ENCODE data around the gene ANKRD63.

Gene ANKRD63

DNA sequence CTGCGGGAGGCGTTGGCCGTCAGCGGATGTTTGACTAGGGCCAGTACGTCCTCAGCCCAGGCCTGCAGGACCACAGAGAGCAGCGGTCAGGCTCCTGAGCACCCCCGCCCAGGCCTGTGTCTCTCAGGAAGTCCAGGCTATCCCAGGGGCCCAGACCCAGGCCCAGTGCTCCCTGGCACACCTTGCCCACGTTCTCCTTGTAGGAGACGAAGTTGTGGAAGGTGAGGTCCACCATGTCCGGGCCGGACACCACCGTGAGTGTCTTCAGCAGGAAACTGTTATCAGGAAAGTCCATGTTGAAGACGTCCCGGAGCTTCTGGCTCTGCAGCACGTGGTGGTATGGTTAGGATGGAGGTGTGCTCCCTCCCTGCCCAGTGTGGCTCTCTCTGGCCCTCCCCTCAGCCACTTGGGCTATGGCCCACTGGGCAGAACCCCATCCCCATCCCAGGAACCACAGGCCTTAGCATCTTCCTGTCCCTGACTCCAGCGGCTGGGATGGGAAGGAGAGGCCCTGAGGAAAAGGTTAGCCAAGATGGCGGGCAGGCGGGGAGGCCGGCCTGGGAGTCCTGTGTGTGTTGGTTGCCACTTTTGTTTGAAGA is 19.5 kb upstream of the ANKRD63 start:
- H3K36me3 ChIP-seq (ENCODE audit: control insufficient read depth in 1 of 2, insufficient read depth in 2 of 2, low read length in 2 of 2): no peaks in the 10 kb centered on the region
- H3K27ac ChIP-seq (ENCODE audit: low read length): no peak overlapping the region
- no peak overlapping the region for H3K4me3 ChIP-seq (ENCODE audit: low read depth in 1 of 2, low read length in 2 of 2)
- H3K9me3 ChIP-seq (ENCODE audit: control insufficient read depth in 1 of 2, low read length in 2 of 2): peaks cover 0 to 9% of the 10 kb centered on the region in 2 donors
- H3K27me3 ChIP-seq (ENCODE audit: low read depth, low read length): no peaks in the 10 kb centered on the region
- peaks cover 0 to 8% of the 10 kb centered on the region in 2 donors for H3K4me1 ChIP-seq (ENCODE audit: control insufficient read depth in 1 of 2, insufficient read depth in 2 of 2, low read length in 2 of 2)

DNA sequence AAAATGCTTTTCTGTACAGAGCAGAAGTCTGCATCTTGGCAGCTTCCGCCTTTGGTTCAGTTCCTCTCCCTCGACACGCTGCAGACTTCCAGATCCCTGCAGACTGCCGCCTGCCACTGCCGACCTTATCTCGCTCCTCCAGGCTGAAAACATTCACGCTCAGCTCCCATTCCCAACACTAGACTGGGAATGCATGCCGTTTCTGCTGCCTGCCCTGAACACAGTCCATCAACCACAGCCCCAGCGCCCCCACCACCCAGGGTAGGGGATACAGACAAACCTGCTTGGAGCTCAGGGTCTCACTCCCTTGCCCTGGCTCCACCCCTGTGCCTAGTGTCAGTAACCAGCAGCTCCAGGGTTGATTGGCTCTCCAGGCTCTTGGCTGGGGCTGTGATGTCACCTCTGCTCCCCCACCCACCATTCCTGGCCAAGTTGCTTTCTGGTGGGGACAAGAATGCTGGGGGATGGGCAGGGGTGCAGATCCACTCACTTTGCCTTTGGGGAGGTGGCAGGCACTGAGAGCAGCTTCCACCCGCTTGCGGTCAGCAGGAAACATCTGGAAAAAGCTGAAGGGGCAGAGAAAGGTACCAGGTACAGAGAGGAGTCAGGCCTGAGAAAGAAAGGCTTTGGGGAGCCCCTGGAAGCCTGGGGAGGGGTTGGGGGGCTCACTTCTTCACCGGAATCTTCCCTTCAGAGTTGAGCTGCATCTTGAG is 18.8 kb upstream of the ANKRD63 start:
- no peak overlapping the region for H3K4me3 ChIP-seq (ENCODE audit: low read depth in 1 of 2, low read length in 2 of 2)
- no peak overlapping the region for H3K27ac ChIP-seq (ENCODE audit: low read length)
- peaks cover 0 to 4% of the 10 kb centered on the region in 2 donors for H3K4me1 ChIP-seq (ENCODE audit: control insufficient read depth in 1 of 2, insufficient read depth in 2 of 2, low read length in 2 of 2)
- no peaks in the 10 kb centered on the region for H3K27me3 ChIP-seq (ENCODE audit: low read depth, low read length)
- peaks cover 0 to 9% of the 10 kb centered on the region in 2 donors for H3K9me3 ChIP-seq (ENCODE audit: control insufficient read depth in 1 of 2, low read length in 2 of 2)
- no peaks in the 10 kb centered on the region for H3K36me3 ChIP-seq (ENCODE audit: control insufficient read depth in 1 of 2, insufficient read depth in 2 of 2, low read length in 2 of 2)

DNA sequence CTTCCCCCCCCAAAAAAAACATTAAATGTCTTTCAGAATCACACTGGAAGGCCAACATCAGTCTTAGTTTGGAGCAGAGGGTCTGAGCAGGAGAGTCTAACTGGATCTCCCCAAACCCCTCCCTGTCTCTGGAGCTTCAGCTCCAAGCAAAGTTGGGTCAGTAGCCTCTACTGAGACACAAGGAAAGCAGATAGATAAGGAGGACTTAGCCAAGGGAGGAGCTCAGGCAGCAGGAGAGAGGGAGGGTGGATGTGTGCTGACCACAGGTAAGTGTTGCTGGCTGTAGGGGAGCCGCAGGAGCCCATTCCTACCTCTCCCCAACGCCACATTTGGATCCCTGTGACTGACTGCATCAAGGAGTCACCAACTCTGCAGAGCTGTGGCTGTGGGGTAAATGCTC is 17.9 kb upstream of the ANKRD63 start:
- Histone ChIP-seq H3K4me1 (ENCODE audit: control insufficient read depth in 1 of 2, insufficient read depth in 2 of 2, low read length in 2 of 2) (peaks cover 0 to 6% of the 10 kb centered on the region in 2 donors), H3K4me3 (ENCODE audit: low read depth in 1 of 2, low read length in 2 of 2) (no peak overlapping the region), H3K27me3 (ENCODE audit: low read depth, low read length) (no peaks in the 10 kb centered on the region), H3K36me3 (ENCODE audit: control insufficient read depth in 1 of 2, insufficient read depth in 2 of 2, low read length in 2 of 2) (no peaks in the 10 kb centered on the region), H3K9me3 (ENCODE audit: control insufficient read depth in 1 of 2, low read length in 2 of 2) (peaks cover 0 to 9% of the 10 kb centered on the region in 2 donors), H3K27ac (ENCODE audit: low read length) (no peak overlapping the region)

DNA sequence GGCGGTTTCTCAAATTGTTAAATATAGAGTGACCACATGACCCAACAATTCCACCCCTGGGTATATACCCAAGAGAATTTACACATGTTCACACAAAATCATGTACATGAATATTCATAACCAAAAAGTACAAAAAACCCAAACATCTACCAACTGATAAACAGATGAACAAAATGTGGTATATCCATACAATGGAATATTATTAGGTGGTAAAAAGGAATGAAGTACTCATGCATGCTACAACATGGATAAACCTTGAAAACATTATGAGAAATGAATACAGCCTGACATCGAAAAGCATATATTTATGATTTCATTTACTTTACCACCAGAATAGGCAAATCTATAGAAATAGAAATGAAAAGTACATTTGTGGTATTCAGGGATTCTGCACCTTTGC is 17.5 kb upstream of the ANKRD63 start:
- H3K36me3 ChIP-seq (ENCODE audit: control insufficient read depth in 1 of 2, insufficient read depth in 2 of 2, low read length in 2 of 2): no peaks in the 10 kb centered on the region
- no peak overlapping the region for H3K4me3 ChIP-seq (ENCODE audit: low read depth in 1 of 2, low read length in 2 of 2)

DNA sequence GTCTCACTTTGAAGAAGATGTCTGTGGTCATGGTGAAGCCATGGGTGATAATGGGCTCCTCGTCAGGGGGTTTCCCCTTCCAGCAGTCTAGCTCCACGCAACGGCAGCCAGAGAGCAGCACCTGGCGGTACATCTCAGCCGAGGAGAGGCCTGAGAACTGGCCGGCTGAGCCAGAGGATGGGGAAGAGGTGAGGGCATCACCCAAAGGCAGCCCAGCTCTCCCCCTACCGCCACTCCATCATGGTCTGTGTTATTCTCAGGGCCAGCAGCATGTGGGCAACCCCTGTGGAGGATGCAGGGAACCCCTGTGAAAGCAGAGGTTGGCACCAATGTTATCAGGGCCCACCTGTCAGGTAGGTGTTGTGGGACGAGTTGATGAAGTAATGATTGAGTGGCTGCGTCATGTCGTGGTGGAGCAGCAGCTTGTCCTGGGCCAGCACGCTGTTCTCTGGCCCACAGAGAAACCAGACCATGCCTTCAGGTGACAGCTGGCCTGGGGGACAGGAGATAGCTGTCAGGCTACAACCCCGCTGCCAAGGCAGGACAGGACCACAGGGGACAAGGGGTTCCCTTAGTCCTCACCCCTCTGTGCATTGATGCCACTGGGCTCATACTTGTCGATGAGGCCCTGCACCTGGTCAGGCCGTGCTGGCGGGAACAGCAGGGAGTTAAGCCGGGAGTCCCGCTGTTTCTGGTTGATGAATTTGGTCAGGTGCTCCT is 15.5 kb upstream of the ANKRD63 start:
- H3K9me3 ChIP-seq (ENCODE audit: control insufficient read depth in 1 of 2, low read length in 2 of 2): peaks cover 0 to 9% of the 10 kb centered on the region in 2 donors
- H3K4me1 ChIP-seq (ENCODE audit: control insufficient read depth in 1 of 2, insufficient read depth in 2 of 2, low read length in 2 of 2): peaks cover 0 to 13% of the 10 kb centered on the region in 2 donors
- no peaks in the 10 kb centered on the region for H3K27me3 ChIP-seq (ENCODE audit: low read depth, low read length)
- no peaks in the 10 kb centered on the region for H3K36me3 ChIP-seq (ENCODE audit: control insufficient read depth in 1 of 2, insufficient read depth in 2 of 2, low read length in 2 of 2)
- no peak overlapping the region for H3K27ac ChIP-seq (ENCODE audit: low read length)
- H3K4me3 ChIP-seq (ENCODE audit: low read depth in 1 of 2, low read length in 2 of 2): no peak overlapping the region

More for the DNA sequence above, 17.5 kb upstream of the ANKRD63 start:
- no peak overlapping the region for H3K27ac ChIP-seq (ENCODE audit: low read length)
- H3K9me3 ChIP-seq (ENCODE audit: control insufficient read depth in 1 of 2, low read length in 2 of 2): peaks cover 0 to 9% of the 10 kb centered on the region in 2 donors
- peaks cover 0 to 10% of the 10 kb centered on the region in 2 donors for H3K4me1 ChIP-seq (ENCODE audit: control insufficient read depth in 1 of 2, insufficient read depth in 2 of 2, low read length in 2 of 2)
- no peaks in the 10 kb centered on the region for H3K27me3 ChIP-seq (ENCODE audit: low read depth, low read length)

DNA sequence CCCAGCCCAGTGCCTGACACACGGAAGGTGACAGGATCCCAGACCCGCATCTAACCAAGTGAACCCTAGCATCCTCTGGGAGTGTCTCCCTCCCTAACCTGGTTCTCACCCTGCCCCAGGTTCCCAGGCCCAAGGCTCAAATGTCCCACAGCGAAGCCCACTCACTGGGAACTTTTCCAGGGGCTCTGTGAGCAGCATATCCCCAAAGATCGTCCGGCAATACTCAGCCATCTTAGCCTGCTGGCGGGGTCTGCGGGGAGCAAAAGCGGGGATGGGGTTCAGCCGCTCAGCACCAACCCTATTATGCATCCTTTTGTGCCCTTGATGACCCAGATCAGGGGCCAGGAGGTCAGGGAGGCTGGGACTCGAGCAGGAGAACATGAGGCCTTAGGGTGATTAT is 14.5 kb upstream of the ANKRD63 start:
- Histone ChIP-seq H3K4me1 (ENCODE audit: control insufficient read depth in 1 of 2, insufficient read depth in 2 of 2, low read length in 2 of 2) (peaks cover 0 to 13% of the 10 kb centered on the region in 2 donors), H3K4me3 (ENCODE audit: low read depth in 1 of 2, low read length in 2 of 2) (no peak overlapping the region), H3K36me3 (ENCODE audit: control insufficient read depth in 1 of 2, insufficient read depth in 2 of 2, low read length in 2 of 2) (no peaks in the 10 kb centered on the region), H3K27ac (ENCODE audit: low read length) (no peak overlapping the region), H3K9me3 (ENCODE audit: control insufficient read depth in 1 of 2, low read length in 2 of 2) (peaks cover 0 to 9% of the 10 kb centered on the region in 2 donors), H3K27me3 (ENCODE audit: low read depth, low read length) (no peaks in the 10 kb centered on the region)

DNA sequence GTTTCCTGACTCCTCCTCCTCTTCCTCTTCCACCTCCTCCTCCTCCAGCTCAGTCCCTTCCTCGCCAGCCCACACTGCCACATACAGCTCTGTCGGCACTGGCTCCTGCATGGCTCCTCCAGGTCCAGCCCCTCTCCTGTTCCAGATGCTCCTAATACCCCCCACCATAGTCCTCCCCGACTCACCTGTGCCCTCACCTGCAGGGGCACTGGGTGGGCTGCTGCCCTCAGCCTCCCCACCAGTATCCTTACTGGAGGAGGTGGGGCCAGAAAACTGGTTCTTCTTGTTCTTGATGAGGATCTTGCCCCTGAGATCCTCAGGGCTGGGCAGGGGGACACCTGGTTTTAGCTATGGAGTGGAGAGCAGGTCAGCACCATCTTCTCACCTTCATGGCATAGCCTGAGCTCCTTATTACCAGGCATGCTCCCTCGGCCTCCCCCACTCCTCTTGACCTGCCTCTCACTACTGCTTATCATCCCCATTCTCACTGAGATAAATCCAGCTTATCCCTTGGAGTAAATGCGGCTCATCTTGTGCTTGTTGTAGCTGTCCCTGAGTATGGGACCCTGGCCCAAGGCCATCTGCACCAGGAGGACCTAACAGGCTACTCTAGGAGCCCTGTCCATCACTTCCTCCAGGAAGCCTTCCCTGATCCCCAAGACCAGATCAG is 13.8 kb upstream of the ANKRD63 start:
- Histone ChIP-seq H3K9me3 (ENCODE audit: control insufficient read depth in 1 of 2, low read length in 2 of 2) (peaks cover 0 to 9% of the 10 kb centered on the region in 2 donors), H3K4me1 (ENCODE audit: control insufficient read depth in 1 of 2, insufficient read depth in 2 of 2, low read length in 2 of 2) (peaks cover 0 to 10% of the 10 kb centered on the region in 2 donors), H3K36me3 (ENCODE audit: control insufficient read depth in 1 of 2, insufficient read depth in 2 of 2, low read length in 2 of 2) (no peaks in the 10 kb centered on the region), H3K27ac (ENCODE audit: low read length) (no peak overlapping the region), H3K27me3 (ENCODE audit: low read depth, low read length) (peaks cover 3% of the 10 kb centered on the region), H3K4me3 (ENCODE audit: low read depth in 1 of 2, low read length in 2 of 2) (no peak overlapping the region)

DNA sequence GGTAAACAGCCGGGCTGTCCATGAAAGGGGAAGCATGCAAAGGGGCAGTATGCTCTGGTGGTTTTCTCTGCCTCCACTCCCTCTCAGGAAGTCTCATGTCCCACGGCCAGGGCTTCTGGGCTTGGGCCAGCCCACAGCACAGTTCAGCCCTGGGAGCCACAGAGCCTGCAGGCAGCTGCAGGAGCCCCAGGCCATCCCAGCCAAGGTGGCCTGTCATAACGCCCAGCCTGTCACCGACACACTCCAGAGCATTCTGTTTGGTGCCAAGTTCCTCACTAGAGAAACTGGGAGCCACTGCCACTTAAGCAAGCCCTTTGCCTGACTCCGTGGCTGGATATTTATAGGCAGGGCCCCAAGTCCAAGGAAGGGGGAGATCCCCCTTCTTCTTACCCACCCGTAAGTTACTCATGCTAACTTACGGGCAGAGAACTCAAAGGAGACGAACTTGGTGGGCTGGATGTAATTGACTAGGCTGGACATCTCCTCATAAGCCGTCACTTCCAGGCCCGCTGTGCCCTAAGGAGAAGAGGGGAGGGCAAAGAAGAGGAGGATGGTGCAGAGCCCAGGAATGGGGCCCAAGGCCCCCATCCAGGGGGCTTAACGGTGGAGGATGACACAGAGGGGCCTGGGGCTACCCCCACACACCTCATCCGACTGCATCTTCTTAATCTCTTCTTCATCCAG is 13.2 kb upstream of the ANKRD63 start:
- peaks cover 0 to 9% of the 10 kb centered on the region in 2 donors for H3K9me3 ChIP-seq (ENCODE audit: control insufficient read depth in 1 of 2, low read length in 2 of 2)
- peaks cover 0 to 16% of the 10 kb centered on the region in 2 donors for H3K4me1 ChIP-seq (ENCODE audit: control insufficient read depth in 1 of 2, insufficient read depth in 2 of 2, low read length in 2 of 2)
- H3K4me3 ChIP-seq (ENCODE audit: low read depth in 1 of 2, low read length in 2 of 2): no peak overlapping the region
- no peak overlapping the region for H3K27ac ChIP-seq (ENCODE audit: low read length)
- peaks cover 3% of the 10 kb centered on the region for H3K27me3 ChIP-seq (ENCODE audit: low read depth, low read length)
- no peaks in the 10 kb centered on the region for H3K36me3 ChIP-seq (ENCODE audit: control insufficient read depth in 1 of 2, insufficient read depth in 2 of 2, low read length in 2 of 2)

DNA sequence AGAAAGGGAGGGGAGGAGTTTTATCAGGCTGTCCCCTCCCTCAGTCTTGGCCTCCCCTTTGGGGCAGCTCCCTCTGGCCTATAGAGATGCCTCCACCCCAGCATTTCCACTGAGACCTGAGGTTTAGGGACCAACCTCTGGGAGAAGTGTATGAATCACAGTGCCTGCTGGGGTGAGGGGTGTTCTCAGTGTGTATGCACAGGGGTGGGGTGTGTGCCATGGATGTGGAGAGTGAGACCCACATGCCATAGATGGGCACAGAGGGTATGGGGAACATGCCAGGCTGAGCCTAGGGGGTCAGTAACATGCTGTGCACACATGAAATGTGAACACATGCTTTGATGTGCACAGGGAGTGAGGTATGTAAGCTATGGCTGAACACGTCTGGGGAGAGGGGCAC is 12.4 kb upstream of the ANKRD63 start:
- no peaks in the 10 kb centered on the region for H3K36me3 ChIP-seq (ENCODE audit: control insufficient read depth in 1 of 2, insufficient read depth in 2 of 2, low read length in 2 of 2)
- H3K27ac ChIP-seq (ENCODE audit: low read length): no peak overlapping the region
- H3K4me1 ChIP-seq (ENCODE audit: control insufficient read depth in 1 of 2, insufficient read depth in 2 of 2, low read length in 2 of 2): peaks cover 0 to 22% of the 10 kb centered on the region in 2 donors
- peaks cover 0 to 2% of the 10 kb centered on the region in 2 donors for H3K9me3 ChIP-seq (ENCODE audit: control insufficient read depth in 1 of 2, low read length in 2 of 2)
- H3K4me3 ChIP-seq (ENCODE audit: low read depth in 1 of 2, low read length in 2 of 2): no peak overlapping the region
- peaks cover 3% of the 10 kb centered on the region for H3K27me3 ChIP-seq (ENCODE audit: low read depth, low read length)

DNA sequence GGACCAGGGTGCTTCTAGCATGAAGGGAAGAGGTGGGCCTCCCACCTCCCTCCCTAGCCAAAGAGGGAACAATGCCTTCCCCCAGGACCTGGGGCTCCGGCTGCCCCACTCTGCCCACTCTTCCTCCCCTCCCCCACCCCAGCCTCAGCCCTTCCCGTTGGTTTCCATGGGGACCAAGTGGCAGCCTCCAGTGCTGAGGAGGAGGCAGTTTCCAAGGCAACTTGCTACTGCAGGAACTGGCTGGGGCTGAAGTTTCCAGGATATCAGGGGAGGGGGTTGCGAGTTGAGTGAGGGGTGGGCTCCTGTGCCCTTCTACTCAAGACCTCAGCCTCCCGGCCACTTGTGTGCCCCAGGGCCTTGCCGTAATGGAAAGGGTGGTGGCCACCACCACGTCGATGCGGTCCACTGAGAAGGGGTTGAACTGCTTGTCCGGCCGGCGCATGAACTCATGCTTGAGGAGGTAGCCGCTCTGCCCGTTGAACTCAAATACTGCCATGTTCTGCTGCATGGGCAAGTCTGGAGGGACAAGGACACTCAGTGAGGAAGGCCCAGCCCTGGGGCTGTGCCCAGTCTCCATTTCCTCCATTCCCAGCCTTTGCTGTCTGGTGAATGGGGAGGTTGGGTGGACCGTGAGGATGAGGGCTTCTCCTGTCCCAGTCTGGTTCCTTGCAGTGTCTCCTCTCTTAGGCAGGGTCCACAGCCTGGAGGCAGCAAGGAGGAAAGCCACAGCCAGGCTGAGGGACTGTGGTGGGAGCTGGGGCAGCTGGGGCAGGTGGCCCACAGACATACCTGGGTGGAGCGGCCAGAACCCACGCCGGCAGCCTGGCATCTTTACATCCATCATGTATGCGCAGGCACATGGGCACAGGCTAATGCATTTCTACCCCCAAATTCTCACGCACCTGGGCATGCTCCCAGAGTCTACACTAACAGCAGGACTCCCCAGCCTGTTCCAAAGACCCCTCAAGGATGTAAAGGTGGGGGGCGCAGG is 11.3 kb upstream of the ANKRD63 start:
- Histone ChIP-seq H3K27ac (ENCODE audit: low read length) (no peak overlapping the region), H3K36me3 (ENCODE audit: control insufficient read depth in 1 of 2, insufficient read depth in 2 of 2, low read length in 2 of 2) (no peaks in the 10 kb centered on the region), H3K4me3 (ENCODE audit: low read depth in 1 of 2, low read length in 2 of 2) (no peak overlapping the region), H3K27me3 (ENCODE audit: low read depth, low read length) (peaks cover 3% of the 10 kb centered on the region), H3K9me3 (ENCODE audit: control insufficient read depth in 1 of 2, low read length in 2 of 2) (no peaks in the 10 kb centered on the region), H3K4me1 (ENCODE audit: control insufficient read depth in 1 of 2, insufficient read depth in 2 of 2, low read length in 2 of 2) (peaks cover 0 to 22% of the 10 kb centered on the region in 2 donors)
